HEK293T (cell line): ENCODE data around the gene RPP30.

Experiments used
- ARNT ChIP-seq: fragments of 450-650 bp; IDR thresholded peaks from 2 replicates; pipeline ENCODE4 v1.6.1; 2017; ENCODE audit warnings: mild to moderate bottlenecking
- BHLHE40 ChIP-seq: fragments of 450-650 bp; IDR thresholded peaks from 2 replicates; pipeline ENCODE4 v1.6.1; 2016; ENCODE audit warnings: mild to moderate bottlenecking, moderate library complexity, borderline replicate concordance
- FOXK2 ChIP-seq: fragments of 450-650 bp; IDR thresholded peaks from 2 replicates; pipeline ENCODE4 v1.6.1; 2016; ENCODE audit warnings: mild to moderate bottlenecking
- FOXM1 ChIP-seq: fragments of 450-650 bp; IDR thresholded peaks from 2 replicates; pipeline ENCODE4 v1.6.1; 2017; ENCODE audit warnings: mild to moderate bottlenecking, borderline replicate concordance
- HDGF ChIP-seq: fragments of 450-650 bp; IDR thresholded peaks from 2 replicates; pipeline ENCODE4 v1.6.1; 2017; ENCODE audit warnings: antibody characterized with exemption, borderline replicate concordance
- L3MBTL2 ChIP-seq: fragments of 450-650 bp; conservative IDR thresholded peaks from 2 replicates; pipeline ENCODE4 v1.6.1; 2016; ENCODE audit warnings: mild to moderate bottlenecking
- NFRKB ChIP-seq: fragments of 450-650 bp; IDR thresholded peaks from 2 replicates; pipeline ENCODE4 v1.6.1; 2016; ENCODE audit warnings: mild to moderate bottlenecking, moderate library complexity
- PKNOX1 ChIP-seq: fragments of 450-650 bp; IDR thresholded peaks from 2 replicates; pipeline ENCODE4 v1.6.1; 2016
- SP1 ChIP-seq: fragments of 450-650 bp; IDR thresholded peaks from 2 replicates; pipeline ENCODE4 v1.6.1; 2017
- TARDBP ChIP-seq: fragments of 450-650 bp; IDR thresholded peaks from 2 replicates; pipeline ENCODE4 v1.6.1; 2016

GRCh38 chr10:90920986-90921666 lies 49.4 kb downstream of the RPP30 start, which contains the start of gene ANKRD1:
- TF ChIP-seq HDGF = no peak
- no peak for TF ChIP-seq SP1
- no peak for TF ChIP-seq NFRKB
- no peak for TF ChIP-seq TARDBP
- no peak for TF ChIP-seq L3MBTL2
- peak; percentile 55 for TF ChIP-seq PKNOX1
- TF ChIP-seq BHLHE40 = no peak
- TF ChIP-seq FOXK2 = no peak
- no peak for TF ChIP-seq ARNT
- TF ChIP-seq FOXM1 = no peak
